AG20443 (cell line): Measurements from ENCODE around the gene EIF1.
"Not testable (repeated sequence)": the region's sequence is repeated elsewhere in the genome, so short reads cannot be mapped to it uniquely, and the experiment has no call there.

Experiments used
- DNase-seq: peaks from one replicate; pipeline ENCODE4 v3.0.0; 2012; ENCODE audit warnings: low spot score, mixed read lengths

The EIF1 gene

DNA sequence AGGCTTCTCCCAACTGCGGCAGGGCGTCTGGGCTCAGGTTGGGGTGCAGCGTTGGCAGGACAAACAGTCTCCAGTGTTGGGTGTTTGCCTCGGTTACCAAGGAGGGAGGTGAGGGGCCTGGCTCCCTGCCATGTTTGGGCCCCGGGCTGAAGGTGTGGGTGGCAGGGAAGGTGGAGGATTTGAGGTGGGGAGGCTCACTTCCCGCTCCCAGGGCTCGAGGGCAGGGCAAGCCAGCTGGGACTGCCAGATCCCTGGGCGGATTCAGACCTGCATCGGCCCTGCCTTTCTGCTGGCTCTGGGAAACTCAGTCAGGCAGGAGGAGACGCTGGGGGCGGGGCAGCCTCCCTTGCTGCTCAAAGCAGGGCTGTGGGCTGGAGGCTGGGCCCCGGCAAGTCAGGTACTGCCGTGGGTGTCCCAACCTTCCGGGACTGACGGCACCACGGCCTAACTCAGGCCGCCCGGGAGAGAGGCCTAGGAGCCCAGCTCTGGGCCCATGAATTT, 33.0 kb upstream of the EIF1 start:
- no peak for DNase-seq

DNA sequence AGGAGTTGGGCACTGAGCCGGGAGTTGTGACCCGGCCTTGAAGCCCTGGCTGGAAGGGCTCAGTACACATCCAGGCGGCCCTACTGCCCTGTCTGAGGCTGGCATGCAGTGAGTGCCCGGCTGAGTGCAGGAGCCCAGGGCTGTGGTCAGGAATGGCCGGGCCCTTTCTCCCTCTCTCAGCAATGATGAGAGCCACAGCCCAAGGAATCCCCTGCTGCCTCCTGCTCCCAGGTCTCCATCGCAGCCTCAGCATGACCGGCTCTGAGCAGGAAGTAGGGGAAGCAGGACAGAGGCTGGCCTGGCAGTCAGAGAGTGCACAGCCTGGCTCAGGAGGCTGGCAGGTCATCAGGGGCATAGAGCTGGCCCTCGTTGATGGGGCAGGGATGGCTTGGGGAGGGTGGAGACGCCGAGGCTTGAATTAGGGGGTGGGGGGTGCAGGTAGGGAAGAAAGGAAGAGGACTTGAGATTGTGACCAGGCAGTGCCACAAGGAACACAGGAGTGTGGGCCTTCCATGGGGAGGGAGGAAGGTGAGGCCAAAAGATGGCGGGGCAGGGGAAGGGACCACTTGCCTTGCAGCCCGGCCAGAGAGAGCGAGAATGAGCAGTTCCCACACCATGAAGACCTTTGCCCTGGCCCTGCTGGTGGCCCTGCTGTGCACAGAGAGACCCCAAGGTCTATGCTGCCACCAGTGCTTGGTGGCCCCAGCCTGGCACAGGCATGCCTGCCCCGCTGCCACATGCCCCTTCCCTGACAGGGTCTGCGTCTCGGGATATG, 32.2 kb upstream of the EIF1 start:
- no peak for DNase-seq

DNA sequence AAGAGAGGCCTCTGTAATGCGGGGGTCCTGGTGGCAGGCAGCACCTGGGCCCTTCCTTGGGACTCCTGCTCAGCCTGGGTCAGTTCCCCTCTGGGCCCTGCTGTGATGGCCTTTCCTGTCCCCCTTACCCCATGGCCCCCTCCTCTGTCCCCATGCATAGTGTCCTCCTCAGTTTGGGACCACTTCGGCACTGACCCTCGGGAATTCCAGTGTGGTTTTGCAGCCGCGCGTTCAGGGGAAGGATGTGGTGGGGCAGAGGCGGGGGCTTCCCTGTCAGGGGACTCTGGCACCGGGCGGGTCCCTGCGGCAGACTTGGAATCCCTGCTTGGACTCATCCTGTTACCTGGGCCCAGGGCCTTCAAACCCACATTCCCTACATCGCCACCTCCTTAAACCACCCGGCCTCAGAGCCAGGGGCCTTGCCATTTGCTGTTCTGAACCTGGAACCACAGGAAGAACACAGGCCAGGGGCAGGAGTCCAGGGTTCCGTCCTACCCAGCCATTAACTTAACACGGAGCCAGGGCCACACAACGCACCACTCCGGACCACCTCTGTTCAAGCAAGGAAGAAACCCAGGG, 31.4 kb upstream of the EIF1 start:
- no peak for DNase-seq

DNA sequence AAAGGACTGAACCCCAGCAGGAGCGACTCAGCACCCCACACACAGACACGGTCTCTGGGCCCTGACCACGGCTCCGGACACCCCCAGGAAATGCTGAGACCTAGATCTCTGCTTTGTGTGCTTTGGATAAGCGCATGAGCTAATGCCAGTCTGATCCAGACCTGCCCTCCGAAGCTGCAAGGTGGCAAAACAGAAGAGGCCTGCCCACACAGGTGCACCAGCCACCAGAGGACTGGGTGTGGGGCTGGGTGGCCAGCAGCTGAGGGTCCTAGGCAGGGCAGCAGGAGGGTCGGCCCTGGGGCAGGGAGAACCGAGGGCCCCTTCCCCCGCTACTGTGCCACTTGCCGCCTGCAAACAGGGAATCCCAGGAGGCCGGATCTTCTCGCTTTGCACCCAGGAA, 30.7 kb upstream of the EIF1 start:
- no peak for DNase-seq

DNA sequence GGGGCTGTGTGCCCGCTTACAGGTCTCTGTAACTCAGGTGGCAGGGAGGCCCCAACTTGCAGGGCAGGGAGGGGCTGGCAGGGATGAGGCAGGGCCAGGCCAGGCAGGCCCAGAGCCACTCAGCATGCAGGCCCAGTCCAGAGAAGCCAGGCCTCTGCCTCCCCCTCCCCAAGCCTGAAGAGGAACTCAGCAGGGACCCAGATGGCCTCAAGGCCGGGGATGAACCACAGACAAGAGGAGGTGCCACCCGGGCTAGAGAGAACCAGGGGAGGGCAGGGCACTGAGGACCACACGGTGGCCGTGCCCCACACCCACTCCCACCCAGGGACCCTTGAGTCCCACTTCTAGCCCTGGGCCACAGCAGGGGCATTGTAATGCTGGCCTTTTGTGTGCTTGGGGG, 29.8 kb upstream of the EIF1 start:
- DNase-seq: no peak

DNA sequence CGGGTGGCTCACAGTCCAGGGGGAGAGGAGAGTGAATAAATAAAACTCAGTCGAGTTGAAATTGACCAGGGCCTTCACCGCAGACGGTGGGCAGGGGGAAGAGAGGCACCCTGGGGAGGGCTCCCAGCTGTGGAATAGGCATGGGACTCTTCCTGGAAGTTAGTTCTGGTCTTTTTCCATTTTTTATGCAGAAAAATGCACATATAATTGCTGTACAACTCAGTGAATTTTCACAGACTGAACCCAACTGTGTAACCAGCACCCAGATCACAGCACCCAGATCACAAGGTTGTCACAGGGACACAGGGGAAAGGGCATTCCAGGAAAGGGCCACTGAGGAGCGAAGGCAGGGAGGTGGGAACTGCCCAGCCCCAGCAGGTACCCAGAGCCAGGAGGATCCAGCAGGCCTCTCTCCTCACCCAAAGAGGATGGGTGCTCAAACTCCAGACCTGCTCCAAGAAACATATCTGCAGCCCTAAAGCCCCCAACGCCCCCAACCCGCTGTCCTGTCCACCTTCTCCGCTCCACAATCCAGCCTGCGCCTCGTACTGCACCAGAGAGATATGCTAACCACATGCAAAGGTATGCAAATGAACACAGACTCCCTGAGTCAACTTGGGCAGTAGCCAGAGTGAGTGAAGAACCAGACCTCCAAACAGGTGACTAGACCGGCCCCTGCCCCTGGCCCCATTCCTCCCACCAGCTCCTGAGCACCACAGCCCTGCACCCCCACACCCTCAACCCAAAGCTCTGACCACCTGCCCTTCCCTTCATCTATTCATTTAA, 29.1 kb upstream of the EIF1 start:
- DNase-seq: no peak

DNA sequence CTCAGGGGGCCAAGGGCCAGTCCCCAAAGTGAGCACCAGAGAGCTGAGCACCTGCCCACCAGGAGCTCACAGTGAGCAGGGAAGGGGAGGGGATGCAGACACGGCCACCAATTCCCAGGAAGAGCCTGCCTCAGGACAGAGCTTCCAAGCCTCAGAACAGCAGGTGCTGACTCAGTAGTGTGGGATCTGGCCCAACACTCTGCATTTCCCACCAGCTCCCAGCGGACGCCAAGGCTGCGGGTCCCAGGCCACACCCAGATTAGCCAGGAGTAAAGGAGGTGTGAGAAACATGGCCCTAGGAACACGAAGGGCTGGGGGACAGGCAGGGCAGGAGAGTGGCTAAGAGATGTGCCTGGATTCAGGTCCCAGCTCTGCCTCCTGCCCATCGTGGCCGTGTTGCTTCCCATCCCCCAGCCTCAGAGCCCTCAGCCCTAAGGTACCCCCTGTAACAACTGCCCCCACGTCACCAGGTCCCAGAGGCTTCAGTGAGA, 28.4 kb upstream of the EIF1 start:
- DNase-seq: no peak

DNA sequence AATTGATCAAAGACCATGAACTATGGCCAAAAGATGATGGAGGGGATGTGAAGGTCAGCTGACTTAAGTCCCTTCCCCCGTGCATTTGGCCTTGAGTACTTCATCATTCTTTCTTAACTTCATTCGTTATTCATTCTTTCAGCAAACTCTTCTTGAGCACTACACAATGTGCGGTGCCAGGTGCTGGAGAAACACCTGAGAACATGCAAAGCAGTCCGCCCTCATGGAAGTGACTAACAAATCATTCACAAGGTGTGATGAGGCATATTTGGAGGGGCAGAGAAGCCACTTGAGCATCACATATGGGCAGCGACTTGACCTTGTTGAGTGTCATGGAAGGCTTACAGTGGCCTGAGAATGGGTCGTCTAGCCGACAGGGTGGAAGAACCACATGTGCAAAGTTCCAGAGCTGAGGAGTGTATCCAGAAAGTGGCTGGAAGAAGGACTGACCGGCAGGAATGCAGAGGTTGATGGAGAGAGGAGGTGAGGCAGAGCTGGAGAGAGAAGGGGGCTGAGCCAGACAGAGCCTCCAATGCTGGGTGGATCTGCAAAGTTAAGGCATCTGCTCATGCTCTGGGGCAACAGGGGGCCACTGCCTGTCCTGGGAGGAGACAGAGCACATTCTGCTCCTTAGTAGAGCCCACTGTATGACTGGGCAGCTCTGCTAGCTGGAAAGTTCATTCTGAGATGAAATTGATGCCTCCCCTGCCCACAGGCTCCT, 25.1 kb upstream of the EIF1 start:
- DNase-seq: no peak

DNA sequence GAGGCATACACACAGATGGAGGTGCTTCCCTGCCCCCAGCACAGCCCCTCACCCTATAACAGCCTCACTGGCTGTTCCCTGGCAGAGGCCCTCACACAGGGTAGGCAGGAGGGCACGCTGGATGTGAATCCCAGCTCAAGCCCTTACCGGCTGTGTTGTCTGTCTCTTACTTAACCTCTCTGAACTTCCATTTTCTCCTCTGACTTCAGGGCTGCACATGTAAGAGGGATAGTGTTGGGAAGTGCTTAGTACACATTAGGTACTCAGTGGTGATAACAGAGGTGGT, 24.6 kb upstream of the EIF1 start:
- no peak for DNase-seq

DNA sequence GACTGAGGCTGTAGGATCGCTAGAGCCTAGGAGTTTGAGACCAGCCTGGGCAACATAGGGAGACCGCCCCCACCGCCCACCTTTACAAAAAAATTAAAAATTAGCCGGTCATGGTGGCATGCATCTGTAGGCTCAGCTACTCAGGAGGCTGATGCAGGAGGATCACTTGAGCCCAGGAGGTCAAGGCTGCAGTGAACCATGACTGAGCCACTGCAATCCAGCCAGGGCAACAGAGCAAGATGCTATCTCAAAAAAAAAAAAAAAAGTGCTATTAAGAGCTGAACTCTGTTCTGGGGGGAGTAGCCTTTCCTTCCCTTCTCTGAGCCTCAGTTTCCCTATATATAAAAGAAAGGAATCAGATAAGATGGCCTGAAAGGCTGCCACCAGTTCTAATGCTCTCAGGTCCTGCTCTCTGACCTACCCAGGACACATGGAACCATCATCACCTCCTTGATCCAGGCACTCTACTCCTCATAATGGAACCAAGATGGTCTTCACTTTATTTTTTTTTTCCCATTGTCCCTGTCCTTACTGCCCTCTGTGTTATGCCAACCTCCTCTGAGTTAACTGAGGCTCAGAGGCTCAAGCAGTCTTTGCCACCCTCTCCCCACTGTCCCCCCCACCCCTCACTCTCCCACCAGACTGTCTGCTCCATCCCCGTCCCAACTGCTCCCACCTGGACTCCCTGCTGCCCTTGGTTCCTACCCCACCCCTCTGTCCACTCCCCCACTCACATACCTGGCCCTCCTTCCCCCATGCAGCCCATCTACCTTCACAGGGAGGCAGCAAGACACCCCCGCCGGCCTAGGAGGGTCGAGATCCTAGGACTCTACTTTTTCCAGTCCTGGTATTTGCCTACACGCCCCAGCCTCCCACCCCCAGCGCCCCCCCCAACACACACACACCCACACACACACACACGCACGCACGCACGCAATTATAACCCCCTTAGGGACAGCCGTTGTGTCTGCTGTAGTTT, 23.8 kb upstream of the EIF1 start:
- no peak for DNase-seq

DNA sequence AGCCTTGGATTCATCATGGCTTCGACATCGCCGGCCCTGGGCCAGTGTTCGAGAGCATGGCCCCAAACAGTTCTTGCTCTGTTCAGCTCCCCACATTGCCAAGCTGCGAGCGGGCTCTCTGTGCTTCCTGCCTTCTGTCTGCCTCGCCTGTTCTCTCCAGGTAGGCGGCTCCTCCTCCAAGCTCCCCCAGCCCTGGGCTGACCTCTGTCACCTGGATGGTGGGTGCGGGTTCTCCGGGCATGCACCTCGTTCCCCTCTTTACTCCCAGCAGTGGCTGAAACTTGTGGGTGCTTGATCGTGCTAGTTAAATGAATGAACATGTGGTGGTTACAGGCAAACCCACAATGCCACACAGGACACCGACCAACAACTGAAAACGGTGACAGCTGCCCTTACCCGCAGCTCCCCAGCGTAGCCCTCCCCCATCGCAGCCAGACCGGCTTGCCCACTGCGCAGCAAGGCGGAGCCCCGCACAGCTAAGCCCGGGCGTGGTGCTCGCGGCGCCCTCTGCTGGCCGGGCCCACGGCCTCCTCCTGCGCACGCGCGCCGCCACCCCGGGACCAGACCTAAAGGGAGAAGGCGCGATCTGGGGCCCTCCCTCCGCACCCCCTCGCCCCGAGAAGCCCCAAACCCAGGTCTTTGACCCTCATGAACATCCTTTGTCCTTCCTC, 23.0 kb upstream of the EIF1 start:
- DNase-seq: peak; percentile 99

DNA sequence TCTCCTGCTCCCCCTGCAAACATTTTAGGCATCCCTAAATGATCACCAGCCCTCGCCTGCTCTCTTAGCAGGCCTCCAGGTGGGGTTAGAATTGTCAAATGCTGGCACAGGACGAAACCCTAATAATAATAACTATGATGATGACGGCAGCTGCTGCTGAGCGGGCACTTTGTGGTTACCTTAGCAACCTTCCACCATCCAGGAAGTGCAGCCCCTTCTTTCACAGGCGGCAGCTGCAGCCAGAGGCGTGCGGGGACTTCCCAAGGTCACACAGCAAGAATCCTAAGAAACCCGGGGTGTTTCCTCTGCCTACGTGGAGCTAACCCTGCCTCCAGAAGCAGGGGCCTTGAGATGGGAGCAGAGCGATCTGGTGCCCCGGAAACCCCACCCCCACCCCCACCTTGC, 22.4 kb upstream of the EIF1 start:
- DNase-seq: no peak

DNA sequence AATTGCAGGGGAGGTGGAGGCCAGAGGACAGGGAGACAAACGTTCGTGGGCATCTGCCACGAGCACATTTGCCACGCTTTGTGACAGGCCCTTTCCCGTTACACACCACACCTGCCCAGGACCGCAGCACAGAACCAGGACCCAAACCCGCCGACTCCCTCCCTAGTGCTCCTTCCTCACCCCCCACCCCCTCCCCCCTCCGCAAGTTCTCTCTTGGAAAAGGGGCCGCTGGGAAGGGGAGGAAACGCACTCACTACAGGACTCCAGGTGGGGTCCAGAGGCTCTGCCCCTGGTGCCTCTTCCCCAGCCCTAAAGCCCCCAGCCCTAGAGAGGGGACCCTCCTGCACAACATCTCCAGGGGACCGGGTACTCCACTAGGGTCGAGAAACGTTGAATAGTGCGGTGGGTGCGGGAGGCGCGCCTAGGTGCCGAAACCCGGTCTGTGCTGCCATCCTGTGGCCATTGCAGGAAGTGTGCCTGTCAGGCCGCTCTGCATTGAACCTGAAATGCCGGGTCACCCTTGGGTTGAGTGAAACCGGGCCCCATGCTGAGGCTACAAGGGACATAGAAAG, 21.9 kb upstream of the EIF1 start:
- peak; percentile 89 for DNase-seq

DNA sequence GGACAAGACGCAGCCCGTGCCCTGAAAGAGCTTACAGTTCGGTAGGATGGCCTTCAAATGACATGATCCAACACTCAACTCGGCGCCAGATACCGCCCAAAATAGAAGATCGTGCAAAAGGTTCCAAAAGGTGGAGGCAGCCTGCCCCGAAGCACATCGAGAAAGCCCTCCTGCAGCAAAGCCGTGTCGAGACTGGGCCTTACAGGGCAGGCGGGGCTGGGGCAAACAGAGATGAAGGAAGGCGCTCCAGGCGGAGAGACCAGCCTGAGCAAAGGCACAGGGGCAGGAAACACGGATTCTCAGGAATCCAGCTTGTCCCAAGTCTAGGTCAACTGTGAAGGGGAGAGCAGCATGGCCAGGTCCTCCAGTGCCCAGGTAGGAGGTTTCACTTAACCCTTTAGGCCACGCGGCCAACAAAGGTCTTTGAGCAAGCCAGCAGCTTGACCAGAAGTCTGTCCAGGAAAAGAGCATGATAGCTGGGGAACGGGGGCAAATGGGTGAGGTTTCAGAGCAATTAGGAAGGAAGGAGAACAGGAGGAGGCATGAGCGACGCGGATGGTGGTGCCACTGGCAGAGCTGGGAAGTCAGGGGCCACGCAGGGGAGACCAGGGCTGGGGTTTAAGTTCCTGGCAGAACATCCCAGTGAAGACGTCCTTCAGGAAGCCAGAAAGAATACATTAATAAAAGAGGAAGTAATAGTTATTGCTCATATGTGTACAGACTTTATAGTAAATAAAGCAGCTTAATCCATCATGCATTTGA, 21.2 kb upstream of the EIF1 start:
- no peak for DNase-seq

DNA sequence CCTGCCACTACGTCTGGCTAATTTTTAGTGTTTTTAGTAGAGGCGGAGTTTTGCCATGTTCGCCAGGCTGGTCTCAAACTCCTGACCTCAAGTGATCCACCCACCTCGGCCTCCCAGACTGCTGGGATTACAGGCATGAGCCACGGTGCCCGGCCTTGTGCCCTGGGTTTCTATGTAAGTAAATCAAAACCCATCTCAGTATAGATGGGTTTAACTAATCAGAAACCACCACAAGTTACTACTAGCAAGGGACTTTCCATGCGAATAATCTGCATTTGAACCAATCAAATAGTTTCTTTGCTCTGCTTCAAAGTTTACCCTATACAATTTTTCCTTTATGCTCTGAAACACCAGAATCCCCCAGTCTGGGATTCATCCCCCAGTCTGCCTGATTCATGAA, 16.5 kb upstream of the EIF1 start:
- no peak for DNase-seq

DNA sequence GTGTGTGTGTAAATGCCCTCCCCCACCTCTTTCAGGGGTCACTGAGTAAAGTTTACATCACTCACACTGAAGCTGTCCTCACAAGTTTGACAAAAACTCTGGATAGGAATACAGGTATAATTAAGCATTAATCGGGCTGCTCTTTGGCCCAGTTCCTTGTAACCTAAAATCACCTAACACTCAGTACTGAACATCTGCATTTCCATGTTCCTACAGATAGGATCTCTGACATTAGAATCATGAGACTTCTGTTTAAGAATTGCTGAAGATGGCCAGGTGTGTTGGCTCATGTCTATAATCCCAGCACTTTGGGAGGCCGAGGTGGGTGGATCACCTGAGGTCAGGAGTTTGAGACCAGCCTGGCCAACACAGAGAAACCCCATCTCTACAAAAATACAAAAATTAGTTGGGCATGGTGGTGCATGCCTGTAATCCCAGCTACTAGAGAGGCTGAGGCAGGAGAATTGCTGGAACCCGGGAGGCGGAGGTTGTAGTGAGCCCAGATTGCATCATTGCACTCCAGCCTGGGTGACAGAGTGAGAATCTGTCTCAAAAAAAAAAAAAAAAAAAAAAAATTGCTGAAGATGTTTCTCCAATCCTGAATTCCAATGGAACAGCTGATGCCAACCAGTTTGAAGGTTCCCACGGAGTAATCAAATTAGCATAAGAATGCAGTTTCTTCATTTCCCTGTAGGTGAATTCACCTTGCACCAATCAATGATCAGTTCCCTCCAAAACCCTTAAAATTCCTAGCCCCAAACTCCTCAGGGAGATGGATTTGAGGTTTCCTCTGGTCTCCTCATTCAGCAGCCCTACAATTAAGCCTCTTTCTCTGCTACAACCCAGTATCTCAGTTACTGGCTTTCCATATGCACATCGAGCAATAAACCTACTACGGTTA, 13.3 kb upstream of the EIF1 start:
- DNase-seq: not testable (repeated sequence)

DNA sequence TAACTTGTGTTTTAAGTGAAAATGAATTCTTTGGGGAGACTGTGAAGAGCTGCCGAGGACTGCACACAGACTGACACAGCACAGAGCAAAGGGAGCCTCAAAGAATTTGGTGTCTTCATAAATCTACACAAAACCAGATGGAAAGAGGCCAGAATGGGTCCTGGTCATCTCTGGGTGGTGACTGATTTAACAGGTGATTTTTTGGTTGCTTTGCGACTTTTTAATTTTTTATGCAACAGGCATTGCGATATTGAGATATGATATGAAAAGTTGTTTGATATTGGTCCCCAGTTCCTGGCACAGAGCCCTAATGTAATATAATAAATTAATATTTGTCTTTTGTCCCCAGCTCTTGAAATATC, 12.6 kb upstream of the EIF1 start:
- no peak for DNase-seq

DNA sequence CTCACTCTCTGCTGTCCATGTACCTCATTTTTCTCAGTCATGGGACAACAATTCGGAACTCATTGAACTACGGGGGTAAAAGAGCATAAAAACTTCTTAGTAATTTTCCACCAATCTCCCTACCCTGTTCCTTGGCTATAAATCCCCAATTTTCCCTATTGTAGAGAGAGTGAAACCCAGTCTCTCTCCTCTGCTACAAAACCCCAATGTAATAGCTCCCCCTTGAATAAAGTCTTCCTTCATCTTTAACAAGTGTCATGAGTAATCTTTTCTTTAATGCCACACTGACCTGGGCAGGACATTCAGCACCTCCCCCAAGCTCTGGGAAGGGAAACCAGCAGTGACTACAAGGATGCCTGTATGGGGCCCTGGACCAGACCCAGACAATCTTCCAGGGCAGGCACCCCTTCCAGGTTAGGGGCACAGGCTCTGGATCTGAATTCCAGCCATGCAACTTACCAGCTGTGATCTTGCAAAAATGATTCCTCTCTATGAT, 10.2 kb upstream of the EIF1 start:
- peak; percentile 31 for DNase-seq
